Measurements from ENCODE around the gene DOCK4. TPM values are rescaled to one million over a fixed set of nuclear protein-coding genes. Genes with fewer than 3 reads are reported as not detected.

The DOCK4 gene
- total and polyA plus RNA-seq, 9 donors = 8.2 to 14.0 (median 10.0) TPM

DNA sequence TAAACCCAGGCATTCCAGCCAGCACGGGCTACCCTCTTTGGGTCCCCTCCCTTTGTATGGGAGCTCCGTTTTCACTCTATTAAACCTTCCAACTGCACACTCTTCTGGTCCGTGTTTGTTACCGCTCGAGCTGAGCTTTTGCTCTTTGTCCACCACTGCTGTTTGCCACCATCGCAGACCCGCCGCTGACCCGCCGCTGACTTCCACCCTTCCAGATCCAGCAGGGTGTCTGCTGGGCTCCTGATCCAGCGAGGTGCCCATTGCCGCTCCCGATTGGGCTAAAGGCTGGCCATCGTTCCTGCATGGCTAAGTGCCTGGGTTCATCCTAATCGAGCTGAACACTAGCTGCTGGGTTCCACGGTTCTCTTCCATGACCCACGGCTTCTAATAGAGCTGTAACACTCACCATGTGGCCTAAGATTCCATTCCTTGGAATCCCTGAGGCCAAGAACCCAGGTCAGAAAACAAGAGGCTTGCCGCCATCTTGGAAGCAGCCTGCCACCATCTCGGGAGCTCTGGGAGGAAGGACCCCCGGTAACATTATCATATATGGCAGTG, 14.8 kb upstream of the DOCK4 start:
- Histone ChIP-seq H3K9me3 (replicated peaks; ENCODE audit: control insufficient read depth, low read depth, low read length) (no peaks in the 10 kb centered on the region), H3K4me3 (ENCODE audit: low read length) (no peak overlapping the region), H3K36me3 (ENCODE audit: control insufficient read depth, insufficient read depth, low read length) (no peaks in the 10 kb centered on the region), H3K27me3 (ENCODE audit: control insufficient read depth, insufficient read depth, low read length) (no peaks in the 10 kb centered on the region), H3K27ac (ENCODE audit: low read length) (no peak overlapping the region), H3K4me1 (ENCODE audit: control insufficient read depth, insufficient read depth, low read length) (peaks cover 2% of the 10 kb centered on the region)
- WGBS (ENCODE audit: insufficient coverage) = 92% methylated on average over 19 of the region's 20 CpGs
- DNase-seq = no peak

DNA sequence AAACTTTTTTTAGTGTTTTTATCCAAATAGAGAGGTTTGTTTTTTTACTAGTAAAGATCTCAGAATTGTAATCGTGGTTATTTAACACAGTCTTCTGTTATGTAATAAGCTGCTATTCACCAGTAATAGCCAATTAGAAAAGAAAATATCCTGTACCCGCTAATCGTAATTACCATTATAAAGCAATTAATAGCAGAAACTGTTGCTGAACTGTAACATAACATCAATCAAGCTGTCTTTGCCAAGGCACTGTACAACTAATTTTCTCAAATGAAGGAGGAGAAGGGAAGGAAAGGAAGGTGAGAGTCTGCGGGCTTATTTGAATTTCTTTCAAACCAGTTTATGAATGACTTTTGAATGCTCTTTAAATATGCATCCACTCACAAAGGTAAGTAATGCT, 9.6 kb upstream of the DOCK4 start:
- no peak for DNase-seq
- H3K27ac ChIP-seq (ENCODE audit: low read length) = no peak overlapping the region
- H3K4me3 ChIP-seq (ENCODE audit: low read length) = no peak overlapping the region
- no peaks in the 10 kb centered on the region for H3K9me3 ChIP-seq (replicated peaks; ENCODE audit: control insufficient read depth, low read depth, low read length)
- WGBS (ENCODE audit: insufficient coverage) = no CpG with 5 or more reads among the region's 4 CpGs
- no peaks in the 10 kb centered on the region for H3K4me1 ChIP-seq (ENCODE audit: control insufficient read depth, insufficient read depth, low read length)
- no peaks in the 10 kb centered on the region for H3K27me3 ChIP-seq (ENCODE audit: control insufficient read depth, insufficient read depth, low read length)
- no peaks in the 10 kb centered on the region for H3K36me3 ChIP-seq (ENCODE audit: control insufficient read depth, insufficient read depth, low read length)

DNA sequence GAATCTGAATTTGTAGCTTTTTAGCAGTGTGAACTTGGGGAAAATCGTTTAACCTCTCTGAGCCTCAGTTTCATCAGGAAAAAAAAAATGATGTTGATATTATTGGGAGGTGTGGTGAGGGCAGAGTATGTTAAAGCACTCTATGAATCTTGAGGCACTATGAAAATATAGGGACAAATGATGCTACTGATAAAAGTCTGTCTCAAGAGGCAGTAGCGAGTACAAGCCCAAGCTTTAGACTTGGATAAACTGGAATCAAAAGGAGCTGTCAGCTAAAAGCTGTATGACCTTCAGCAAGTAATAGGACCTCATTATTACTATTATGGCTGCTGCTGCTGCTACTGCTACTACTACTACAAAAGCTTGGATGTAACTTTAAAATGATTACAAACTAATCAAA, 8.7 kb upstream of the DOCK4 start:
- no peaks in the 10 kb centered on the region for H3K27me3 ChIP-seq (ENCODE audit: control insufficient read depth, insufficient read depth, low read length)
- H3K36me3 ChIP-seq (ENCODE audit: control insufficient read depth, insufficient read depth, low read length) = no peaks in the 10 kb centered on the region
- no peak overlapping the region for H3K4me3 ChIP-seq (ENCODE audit: low read length)
- H3K27ac ChIP-seq (ENCODE audit: low read length) = no peak overlapping the region
- no peaks in the 10 kb centered on the region for H3K9me3 ChIP-seq (replicated peaks; ENCODE audit: control insufficient read depth, low read depth, low read length)
- WGBS (ENCODE audit: insufficient coverage) = 75% methylated on average over 1 of the region's 2 CpGs
- no peak for DNase-seq
- H3K4me1 ChIP-seq (ENCODE audit: control insufficient read depth, insufficient read depth, low read length) = no peaks in the 10 kb centered on the region

DNA sequence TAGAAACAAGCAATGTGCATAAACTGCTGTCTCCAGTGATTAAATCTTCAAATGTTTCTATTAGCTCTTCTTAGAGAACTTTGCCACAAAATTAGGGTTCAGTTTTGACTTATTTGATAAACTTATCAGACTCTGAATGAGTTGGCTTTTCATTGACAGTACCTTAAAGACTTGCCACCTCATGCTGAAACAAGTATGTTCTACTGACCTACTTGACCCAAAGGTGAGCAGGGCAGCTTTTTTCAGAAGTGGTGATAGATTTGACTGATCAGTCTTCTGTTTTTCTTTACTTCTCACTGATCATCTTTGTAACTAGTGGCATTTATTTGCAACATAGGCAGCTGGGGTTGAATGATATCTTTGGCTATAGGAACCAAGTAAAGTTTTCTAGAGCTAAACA, 8.1 kb upstream of the DOCK4 start:
- Histone ChIP-seq H3K36me3 (ENCODE audit: control insufficient read depth, insufficient read depth, low read length) (no peaks in the 10 kb centered on the region), H3K27me3 (ENCODE audit: control insufficient read depth, insufficient read depth, low read length) (no peaks in the 10 kb centered on the region), H3K4me3 (ENCODE audit: low read length) (no peak overlapping the region), H3K9me3 (replicated peaks; ENCODE audit: control insufficient read depth, low read depth, low read length) (no peaks in the 10 kb centered on the region), H3K27ac (ENCODE audit: low read length) (no peak overlapping the region), H3K4me1 (ENCODE audit: control insufficient read depth, insufficient read depth, low read length) (no peaks in the 10 kb centered on the region)
- DNase-seq = no peak

DNA sequence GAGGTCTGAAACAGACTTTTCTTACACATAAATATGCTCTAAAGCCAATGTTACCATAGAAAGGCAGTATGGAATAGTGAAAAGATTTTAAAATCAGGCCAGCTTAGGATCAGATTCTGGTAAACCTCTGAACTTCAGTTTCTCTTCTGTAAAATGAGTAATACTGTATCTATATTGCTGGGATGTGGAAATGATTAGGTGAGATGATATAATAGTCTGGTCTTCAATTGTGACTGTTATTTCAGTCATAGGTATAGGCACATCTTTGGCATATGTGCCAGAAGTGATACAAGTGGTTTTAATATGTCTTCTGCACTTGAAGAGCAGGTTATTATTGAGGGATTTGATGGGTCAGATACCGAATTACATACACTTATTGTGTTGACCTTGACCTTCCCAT, 7.5 kb upstream of the DOCK4 start:
- no peaks in the 10 kb centered on the region for H3K4me1 ChIP-seq (ENCODE audit: control insufficient read depth, insufficient read depth, low read length)
- H3K9me3 ChIP-seq (replicated peaks; ENCODE audit: control insufficient read depth, low read depth, low read length) = no peaks in the 10 kb centered on the region
- no peak overlapping the region for H3K27ac ChIP-seq (ENCODE audit: low read length)
- no peaks in the 10 kb centered on the region for H3K27me3 ChIP-seq (ENCODE audit: control insufficient read depth, insufficient read depth, low read length)
- no peak overlapping the region for H3K4me3 ChIP-seq (ENCODE audit: low read length)
- WGBS (ENCODE audit: insufficient coverage) = no CpG with 5 or more reads among the region's 1 CpG
- H3K36me3 ChIP-seq (ENCODE audit: control insufficient read depth, insufficient read depth, low read length) = no peaks in the 10 kb centered on the region
- DNase-seq = no peak

DNA sequence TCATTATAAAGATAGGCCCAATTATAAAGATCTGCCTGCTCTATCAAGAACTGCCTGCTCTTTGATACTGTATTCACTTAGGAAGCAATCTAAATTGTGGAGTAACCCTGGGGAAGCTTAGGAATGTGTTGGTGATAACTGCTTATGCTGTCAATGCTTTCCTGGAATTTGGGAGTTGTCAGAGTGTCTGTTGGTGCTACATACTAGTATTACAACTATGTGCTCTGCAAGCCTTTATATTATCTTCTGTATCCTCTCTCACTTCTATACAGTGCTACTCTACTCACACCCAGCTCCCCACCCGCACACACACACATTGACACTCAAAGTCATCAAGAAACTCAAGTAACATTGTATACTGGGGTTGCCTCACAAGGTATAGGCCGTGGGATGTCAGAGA, 6.4 kb upstream of the DOCK4 start:
- WGBS (ENCODE audit: insufficient coverage) = no CpG with 5 or more reads among the region's 2 CpGs
- H3K9me3 ChIP-seq (replicated peaks; ENCODE audit: control insufficient read depth, low read depth, low read length) = no peaks in the 10 kb centered on the region
- no peak overlapping the region for H3K4me3 ChIP-seq (ENCODE audit: low read length)
- H3K36me3 ChIP-seq (ENCODE audit: control insufficient read depth, insufficient read depth, low read length) = no peaks in the 10 kb centered on the region
- H3K4me1 ChIP-seq (ENCODE audit: control insufficient read depth, insufficient read depth, low read length) = no peaks in the 10 kb centered on the region
- no peak overlapping the region for H3K27ac ChIP-seq (ENCODE audit: low read length)
- no peaks in the 10 kb centered on the region for H3K27me3 ChIP-seq (ENCODE audit: control insufficient read depth, insufficient read depth, low read length)
- no peak for DNase-seq

DNA sequence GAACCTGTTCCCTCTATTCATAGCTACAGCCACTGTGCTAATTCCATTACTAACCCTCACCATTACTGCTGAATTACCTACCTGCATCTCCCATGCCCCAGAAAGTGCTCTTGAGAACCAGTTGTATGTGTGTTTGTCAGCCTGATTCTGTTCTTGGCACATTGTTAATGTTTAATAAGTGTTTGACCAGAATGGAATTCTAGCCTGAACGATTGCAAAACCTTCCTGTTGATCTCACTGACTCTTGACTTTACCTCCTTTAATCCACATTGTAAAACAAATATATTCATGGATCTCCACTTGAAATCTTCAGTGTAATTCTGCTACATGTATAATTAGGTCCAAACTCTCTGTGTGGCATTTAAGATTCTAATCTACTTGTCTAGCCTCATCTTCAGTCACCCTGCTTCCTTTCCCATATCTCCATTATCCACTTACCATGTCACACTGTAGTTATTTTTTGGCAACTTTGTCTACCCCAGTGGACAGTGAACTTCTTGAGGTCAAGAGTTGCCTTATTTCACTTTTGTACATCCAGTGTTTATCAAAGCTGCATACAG, 5.2 kb upstream of the DOCK4 start:
- no peaks in the 10 kb centered on the region for H3K4me1 ChIP-seq (ENCODE audit: control insufficient read depth, insufficient read depth, low read length)
- no peaks in the 10 kb centered on the region for H3K36me3 ChIP-seq (ENCODE audit: control insufficient read depth, insufficient read depth, low read length)
- H3K27me3 ChIP-seq (ENCODE audit: control insufficient read depth, insufficient read depth, low read length) = no peaks in the 10 kb centered on the region
- no peak overlapping the region for H3K27ac ChIP-seq (ENCODE audit: low read length)
- H3K4me3 ChIP-seq (ENCODE audit: low read length) = no peak overlapping the region
- DNase-seq = no peak
- WGBS (ENCODE audit: insufficient coverage) = no CpG with 5 or more reads among the region's 1 CpG
- no peaks in the 10 kb centered on the region for H3K9me3 ChIP-seq (replicated peaks; ENCODE audit: control insufficient read depth, low read depth, low read length)

DNA sequence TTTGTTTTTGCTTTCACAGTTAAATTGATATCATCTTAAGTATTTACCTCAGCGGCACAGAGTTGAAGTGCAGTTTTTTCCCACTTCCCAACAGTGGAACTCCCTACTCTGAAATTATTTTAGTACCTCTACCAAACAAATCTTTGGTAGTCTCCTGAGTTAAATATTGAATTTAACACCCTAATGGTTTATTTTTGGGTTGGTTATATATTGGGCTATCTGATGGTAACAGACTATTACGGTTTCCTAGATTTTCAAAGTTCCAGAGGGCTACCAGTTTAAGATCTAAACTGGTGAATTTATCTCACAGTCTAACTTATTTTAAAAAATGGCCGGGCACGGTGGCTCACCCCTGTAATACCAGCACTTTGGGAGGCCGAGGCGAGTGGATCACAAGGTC, 1.6 kb upstream of the DOCK4 start:
- no peak overlapping the region for H3K4me3 ChIP-seq (ENCODE audit: low read length)
- H3K27ac ChIP-seq (ENCODE audit: low read length) = no peak overlapping the region
- H3K4me1 ChIP-seq (ENCODE audit: control insufficient read depth, insufficient read depth, low read length) = peaks cover 7% of the 10 kb centered on the region
- H3K9me3 ChIP-seq (replicated peaks; ENCODE audit: control insufficient read depth, low read depth, low read length) = no peaks in the 10 kb centered on the region
- H3K36me3 ChIP-seq (ENCODE audit: control insufficient read depth, insufficient read depth, low read length) = no peaks in the 10 kb centered on the region
- peaks cover 5% of the 10 kb centered on the region for H3K27me3 ChIP-seq (ENCODE audit: control insufficient read depth, insufficient read depth, low read length)
- no CpG with 5 or more reads among the region's 6 CpGs for WGBS (ENCODE audit: insufficient coverage)
- no peak for DNase-seq

DNA sequence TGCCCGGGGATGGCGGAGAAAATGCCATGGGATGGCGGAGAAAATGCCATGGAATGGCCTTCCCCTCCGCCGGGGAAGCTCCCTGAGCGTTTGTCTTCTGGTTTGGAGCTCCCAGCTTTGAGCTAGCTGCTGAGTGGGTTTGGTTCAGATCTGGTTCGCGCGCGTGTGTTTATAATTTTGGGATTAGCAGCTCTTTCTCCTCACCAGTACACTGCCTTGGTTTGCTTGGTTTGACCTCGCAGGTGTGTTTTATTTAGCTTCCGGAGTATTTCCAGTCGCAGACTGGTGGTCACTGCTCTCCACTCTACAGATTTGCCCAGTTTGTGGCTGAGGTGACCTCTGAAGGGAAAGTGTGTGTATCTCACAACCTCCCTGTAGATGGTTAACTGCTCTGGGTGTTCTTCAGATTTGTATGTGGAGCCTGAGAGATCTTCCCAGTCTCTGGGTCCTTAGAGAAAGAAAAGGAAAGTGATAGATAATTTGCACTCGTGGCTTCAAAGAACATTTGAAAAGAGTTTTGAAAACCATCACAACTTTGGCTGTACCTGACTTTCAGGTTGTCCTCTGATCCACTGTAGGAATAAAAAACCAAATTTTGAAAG, 893 bp upstream of the DOCK4 start:
- Histone ChIP-seq H3K27ac (ENCODE audit: low read length) (peak overlapping the region; percentile 87), H3K9me3 (replicated peaks; ENCODE audit: control insufficient read depth, low read depth, low read length) (no peaks in the 10 kb centered on the region), H3K27me3 (ENCODE audit: control insufficient read depth, insufficient read depth, low read length) (peaks cover 5% of the 10 kb centered on the region), H3K4me1 (ENCODE audit: control insufficient read depth, insufficient read depth, low read length) (peaks cover 7% of the 10 kb centered on the region), H3K36me3 (ENCODE audit: control insufficient read depth, insufficient read depth, low read length) (no peaks in the 10 kb centered on the region), H3K4me3 (ENCODE audit: low read length) (peak overlapping the region; percentile 97)
- no peak for DNase-seq
- 0% methylated on average over 8 of the region's 14 CpGs for WGBS (ENCODE audit: insufficient coverage)

DNA sequence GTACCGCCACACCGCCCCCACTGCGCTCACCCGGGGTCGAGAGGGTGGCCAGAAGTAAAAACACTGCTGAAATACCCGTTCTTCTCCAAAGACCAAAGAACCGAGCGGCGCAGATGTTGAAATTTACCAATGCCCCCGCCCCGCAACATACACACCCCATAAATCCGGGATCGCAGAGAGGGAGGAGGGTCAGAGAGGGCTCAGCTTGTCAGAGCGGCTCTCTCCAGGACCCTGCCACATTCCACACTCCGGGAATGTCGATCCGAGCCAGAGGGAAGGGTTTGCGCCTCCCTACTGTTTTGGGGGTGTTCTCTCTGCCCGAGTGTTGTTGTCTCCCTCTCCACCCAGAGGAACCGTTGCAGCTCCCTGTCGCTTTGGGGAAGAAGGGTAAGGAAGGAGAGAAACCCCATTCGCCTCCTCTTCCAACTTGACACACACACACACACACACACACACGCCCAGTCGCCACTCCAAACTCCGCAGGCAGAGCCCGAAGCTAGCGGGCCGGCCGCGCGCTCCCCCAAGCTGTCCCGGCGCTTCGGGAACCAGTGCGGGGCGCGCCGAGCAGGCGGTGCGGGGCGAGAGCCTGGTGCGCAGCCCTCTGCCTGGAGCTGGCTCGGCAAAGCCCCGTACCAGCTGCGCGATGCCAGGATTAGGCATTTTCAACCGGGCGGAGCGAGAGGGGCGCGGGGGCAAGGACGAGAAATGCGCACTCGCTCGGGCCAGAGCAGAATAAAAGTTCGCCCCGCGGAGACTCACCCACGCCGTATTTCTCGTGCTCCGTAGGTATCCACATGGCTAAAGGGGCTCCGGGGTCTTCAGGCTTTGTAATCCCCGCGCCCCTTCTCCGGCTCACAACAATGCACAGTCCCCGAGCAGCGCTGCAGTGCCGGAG, 609 bp downstream of the DOCK4 start:
- H3K4me3 ChIP-seq (ENCODE audit: low read length) = peak overlapping the region; percentile 97
- H3K27me3 ChIP-seq (ENCODE audit: control insufficient read depth, insufficient read depth, low read length) = peaks cover 5% of the 10 kb centered on the region
- H3K27ac ChIP-seq (ENCODE audit: low read length) = peak overlapping the region; percentile 70
- under 1% methylated on average over 47 of the region's 69 CpGs for WGBS (ENCODE audit: insufficient coverage)
- DNase-seq = peak; percentile 85
- no peaks in the 10 kb centered on the region for H3K36me3 ChIP-seq (ENCODE audit: control insufficient read depth, insufficient read depth, low read length)
- peaks cover 7% of the 10 kb centered on the region for H3K4me1 ChIP-seq (ENCODE audit: control insufficient read depth, insufficient read depth, low read length)
- no peaks in the 10 kb centered on the region for H3K9me3 ChIP-seq (replicated peaks; ENCODE audit: control insufficient read depth, low read depth, low read length)
